Upper lobe of right lung (tissue), 1 donor: Measurements from ENCODE around the gene PRRT1B. TPM values are rescaled to one million over a fixed set of nuclear protein-coding genes. Genes with fewer than 3 reads are reported as not detected.

Experiments
- ATAC-seq: fragments of 200-7000 bp; cut with Tn5 transposase; one replicate; pipeline ENCODE4 v1.9.1; 2020; ENCODE audit warnings: mild to moderate bottlenecking, moderate library complexity
- DNase-seq: peaks from one replicate; pipeline ENCODE4 v3.0.0-alpha.2; 2020
- H3K27ac ChIP-seq: fragments of 200-600 bp; one replicate; pipeline ENCODE4 v1.8.0; 2022
- H3K27me3 ChIP-seq: fragments of 200-600 bp; one replicate; pipeline ENCODE4 v1.8.0; 2022; ENCODE audit warnings: mild to moderate bottlenecking
- H3K36me3 ChIP-seq: fragments of 200-600 bp; one replicate; pipeline ENCODE4 v1.8.0; 2022
- H3K4me1 ChIP-seq: fragments of 200-600 bp; one replicate; pipeline ENCODE4 v1.8.0; 2022
- H3K4me3 ChIP-seq: fragments of 200-600 bp; one replicate; pipeline ENCODE4 v1.8.0; 2022; ENCODE audit warnings: mild to moderate bottlenecking
- H3K9me3 ChIP-seq: fragments of 200-600 bp; one replicate; pipeline ENCODE4 v1.8.0; 2022
- intact Hi-C: fragments of 100-400 bp; cut with DNase I; formaldehyde crosslinking; loops from one replicate; pipeline ENCODE4 v1.11.0; 2022
- total RNA-seq: library from RNA; stranded (reverse); fragmentation: NEBNext Ultra II Directional; extraction: Animal tissue kit (Norgen Biotek cat#: 25700); gene quantifications from one replicate; pipeline ENCODE4 v1.2.1, GENCODE V29; 2021
- TF ChIP-seq, protein P1 (sequence below): fragments of 200-600 bp; IDR thresholded peaks from one replicate; pipeline ENCODE4 v1.8.0; 2022; ENCODE audit warnings: antibody characterized with exemption
- donor health status: DM: no; HTN: yes; CAD: no; lungs with severe emphysema.

The PRRT1B gene
- total RNA-seq, 1 donor from 2014 or later: 3.9 TPM

- intact Hi-C loops: no loop called here
- H3K9me3 ChIP-seq: no peaks in the 10 kb centered on the region
- peaks cover 61% of the 10 kb centered on the region for H3K36me3 ChIP-seq
- TF ChIP-seq, protein P1, sequence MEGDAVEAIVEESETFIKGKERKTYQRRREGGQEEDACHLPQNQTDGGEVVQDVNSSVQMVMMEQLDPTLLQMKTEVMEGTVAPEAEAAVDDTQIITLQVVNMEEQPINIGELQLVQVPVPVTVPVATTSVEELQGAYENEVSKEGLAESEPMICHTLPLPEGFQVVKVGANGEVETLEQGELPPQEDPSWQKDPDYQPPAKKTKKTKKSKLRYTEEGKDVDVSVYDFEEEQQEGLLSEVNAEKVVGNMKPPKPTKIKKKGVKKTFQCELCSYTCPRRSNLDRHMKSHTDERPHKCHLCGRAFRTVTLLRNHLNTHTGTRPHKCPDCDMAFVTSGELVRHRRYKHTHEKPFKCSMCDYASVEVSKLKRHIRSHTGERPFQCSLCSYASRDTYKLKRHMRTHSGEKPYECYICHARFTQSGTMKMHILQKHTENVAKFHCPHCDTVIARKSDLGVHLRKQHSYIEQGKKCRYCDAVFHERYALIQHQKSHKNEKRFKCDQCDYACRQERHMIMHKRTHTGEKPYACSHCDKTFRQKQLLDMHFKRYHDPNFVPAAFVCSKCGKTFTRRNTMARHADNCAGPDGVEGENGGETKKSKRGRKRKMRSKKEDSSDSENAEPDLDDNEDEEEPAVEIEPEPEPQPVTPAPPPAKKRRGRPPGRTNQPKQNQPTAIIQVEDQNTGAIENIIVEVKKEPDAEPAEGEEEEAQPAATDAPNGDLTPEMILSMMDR: no peak
- ATAC-seq (no peak), DNase-seq (no peak)
- peak overlapping the region; percentile 53 for H3K27ac ChIP-seq
- no peaks in the 10 kb centered on the region for H3K27me3 ChIP-seq
- H3K4me3 ChIP-seq: no peak overlapping the region
- peaks cover 25% of the 10 kb centered on the region for H3K4me1 ChIP-seq
Measured at GRCh38 chr9:131607591-131607990, 62.3 kb downstream of the PRRT1B start.

- Histone ChIP-seq H3K9me3 (no peaks in the 10 kb centered on the region), H3K4me1 (peaks cover 25% of the 10 kb centered on the region), H3K27me3 (no peaks in the 10 kb centered on the region), H3K27ac (peak overlapping the region; percentile 53), H3K36me3 (peaks cover 62% of the 10 kb centered on the region), H3K4me3 (no peak overlapping the region)
- peak; percentile 85 for ATAC-seq
- intact Hi-C loops: no loop called here
- TF ChIP-seq, protein P1: no peak
- DNase-seq: no peak
Measured at GRCh38 chr9:131608493-131609037, 63.2 kb downstream of the PRRT1B start.

Other genes with a start within 250 kb of the PRRT1B start
- gene PRRC2B, start 151.4 kb upstream of the PRRT1B start, total RNA-seq: 190 TPM
- 25.2 TPM for gene POMT1, start 42.6 kb upstream of the PRRT1B start, total RNA-seq
- gene UCK1, start 14.3 kb upstream of the PRRT1B start, total RNA-seq: 27.9 TPM
- 144 TPM for gene RAPGEF1, start 194.6 kb downstream of the PRRT1B start, total RNA-seq